ENCODE results near the gene WNT7B. TPM values are rescaled to one million over a fixed set of nuclear protein-coding genes. Genes with fewer than 3 reads are reported as not detected.

Gene WNT7B
- total RNA-seq, 4 donors from 2014 or later = not detected

- H3K27ac ChIP-seq = no peak overlapping the region
- H3K36me3 ChIP-seq = no peaks in the 10 kb centered on the region
- TF ChIP-seq POLR2A (IDR thresholded peaks at IDR 0.05) (no peak), CTCF (IDR thresholded peaks at IDR 0.05) (no peak)
- H3K27me3 ChIP-seq = no peaks in the 10 kb centered on the region
- no peaks in the 10 kb centered on the region for H3K9me3 ChIP-seq
- no peak overlapping the region for H3K4me3 ChIP-seq
- no peaks in the 10 kb centered on the region for H3K4me1 ChIP-seq
- no peak for DNase-seq
Measured at GRCh38 chr22:45928726-45929368, 48.1 kb downstream of the WNT7B start.

- Histone ChIP-seq H3K36me3 (no peaks in the 10 kb centered on the region), H3K4me3 (no peak overlapping the region), H3K4me1 (no peaks in the 10 kb centered on the region), H3K27ac (no peak overlapping the region), H3K27me3 (no peaks in the 10 kb centered on the region), H3K9me3 (no peaks in the 10 kb centered on the region)
- DNase-seq = no peak
- TF ChIP-seq POLR2A (IDR thresholded peaks at IDR 0.05) (no peak), CTCF (IDR thresholded peaks at IDR 0.05) (no peak)
Measured at GRCh38 chr22:45927059-45927458, 49.9 kb downstream of the WNT7B start.

GRCh38 chr22:45926433-45926832 is 50.5 kb downstream of the WNT7B start:
- no peaks in the 10 kb centered on the region for H3K4me1 ChIP-seq
- no peaks in the 10 kb centered on the region for H3K36me3 ChIP-seq
- H3K4me3 ChIP-seq = no peak overlapping the region
- no peaks in the 10 kb centered on the region for H3K27me3 ChIP-seq
- no peak overlapping the region for H3K27ac ChIP-seq
- H3K9me3 ChIP-seq = no peaks in the 10 kb centered on the region
- TF ChIP-seq POLR2A (IDR thresholded peaks at IDR 0.05) = no peak
- no peak for TF ChIP-seq CTCF (IDR thresholded peaks at IDR 0.05)
- DNase-seq = no peak

GRCh38 chr22:45925811-45926351 is 51.1 kb downstream of the WNT7B start:
- Histone ChIP-seq H3K9me3 (no peaks in the 10 kb centered on the region), H3K4me1 (no peaks in the 10 kb centered on the region), H3K27ac (no peak overlapping the region), H3K27me3 (no peaks in the 10 kb centered on the region), H3K4me3 (no peak overlapping the region), H3K36me3 (no peaks in the 10 kb centered on the region)
- no peak for TF ChIP-seq CTCF (IDR thresholded peaks at IDR 0.05)
- DNase-seq = no peak

GRCh38 chr22:45923835-45924234 is 53.1 kb downstream of the WNT7B start:
- Histone ChIP-seq H3K4me1 (no peaks in the 10 kb centered on the region), H3K27ac (no peak overlapping the region), H3K27me3 (no peaks in the 10 kb centered on the region), H3K9me3 (no peaks in the 10 kb centered on the region), H3K36me3 (no peaks in the 10 kb centered on the region), H3K4me3 (no peak overlapping the region)
- no peak for DNase-seq
- TF ChIP-seq POLR2A (IDR thresholded peaks at IDR 0.05) (no peak), CTCF (IDR thresholded peaks at IDR 0.05) (no peak)

Measured in Peyer's patch (tissue), 4 donors.